Activated naive CD4-positive, alpha-beta T cell treated with Interleukin-2 at 50 U/mL for 16 hours (primary cell): ENCODE data around the gene ASGR2.
"Not testable (repeated sequence)": the region's sequence is repeated elsewhere in the genome, so short reads cannot be mapped to it uniquely, and the experiment has no call there.

Source experiments
- DNase-seq: peaks from one replicate; pipeline ENCODE4 v3.0.0-alpha.2; 2020

ASGR2 gene

GRCh38 chr17:7123844-7124243, 9.2 kb upstream of the ASGR2 start:
- no peak for DNase-seq

GRCh38 chr17:7122381-7122780, 7.8 kb upstream of the ASGR2 start:
- no peak for DNase-seq

GRCh38 chr17:7120635-7121034, 6.0 kb upstream of the ASGR2 start:
- not testable (repeated sequence) for DNase-seq

GRCh38 chr17:7120123-7120522, 5.5 kb upstream of the ASGR2 start:
- DNase-seq, result no peak

- DNase-seq, result no peak
Observed at GRCh38 chr17:7119314-7119713, 4.7 kb upstream of the ASGR2 start.

- DNase-seq, result no peak
Observed at GRCh38 chr17:7114875-7115614, 423 bp upstream of the ASGR2 start.

GRCh38 chr17:7113273-7114071, 1.1 kb downstream of the ASGR2 start:
- no peak for DNase-seq

- no peak for DNase-seq
Observed at GRCh38 chr17:7112510-7113108, 2.0 kb downstream of the ASGR2 start.

- DNase-seq, result no peak
Observed at GRCh38 chr17:7111784-7112509, 2.7 kb downstream of the ASGR2 start.

- no peak for DNase-seq
Observed at GRCh38 chr17:7110617-7111306, 3.9 kb downstream of the ASGR2 start.

- peak; percentile 9 for DNase-seq
Observed at GRCh38 chr17:7109461-7110322, 4.9 kb downstream of the ASGR2 start.

- no peak for DNase-seq
Observed at GRCh38 chr17:7108981-7109380, 5.6 kb downstream of the ASGR2 start.

- DNase-seq, result no peak
Observed at GRCh38 chr17:7108560-7108925, 6.1 kb downstream of the ASGR2 start.

GRCh38 chr17:7107795-7108559, 6.6 kb downstream of the ASGR2 start:
- no peak for DNase-seq

GRCh38 chr17:7107012-7107754, 7.4 kb downstream of the ASGR2 start:
- DNase-seq, result no peak

- no peak for DNase-seq
Observed at GRCh38 chr17:7102421-7102820, 12.2 kb downstream of the ASGR2 start.

GRCh38 chr17:7101531-7101930, 13.1 kb downstream of the ASGR2 start:
- no peak for DNase-seq

GRCh38 chr17:7100641-7101379, 13.8 kb downstream of the ASGR2 start:
- not testable (repeated sequence) for DNase-seq

- DNase-seq, result no peak
Observed at GRCh38 chr17:7098802-7099459, 15.7 kb downstream of the ASGR2 start.
